Endothelial cell of umbilical vein (primary cell): ENCODE results near the gene RFX1. TPM values are rescaled to one million over a fixed set of nuclear protein-coding genes. Genes with fewer than 3 reads are reported as not detected.

ENCODE experiments used
- BruUV-seq: library from RNA; stranded (reverse); fragments of 400-500 nt; replicated peaks from 2 replicates; lab custom pipeline; 2021; lab: Mats Ljungman, UMichigan
- CTCF ChIA-PET: fragments of 300-600, 350-600 bp; sonication (Branson Sonifier 250); formaldehyde crosslinking; loops from one replicate; lab custom pipeline; 2021; ENCODE audit warnings: antibody characterized with exemption, inconsistent platforms; lab: Charles Lee
- POLR2A ChIA-PET: fragments of 300-600, 350-600 bp; sonication (Branson Sonifier 250); formaldehyde crosslinking; loops from one replicate; lab custom pipeline; 2021; ENCODE audit warnings: antibody characterized with exemption, inconsistent platforms; lab: Charles Lee
- DNase-seq: peaks from one replicate; pipeline ENCODE4 v3.0.0-alpha.2; 2011; ENCODE audit warnings: low read depth, low spot score
- FAIRE-seq: peaks from 2 replicates; lab custom pipeline; 2011; peaks lifted over from hg19 to GRCh38; lab: Jason Lieb, UNC
- H2AFZ ChIP-seq: 2 replicates; pipeline ENCODE4 v1.6.0; 2012; ENCODE audit warnings: low read depth, low read length, control low read depth, inconsistent platforms
- H3K27ac ChIP-seq: 2 replicates; pipeline ENCODE4 v1.5.1; 2011; ENCODE audit warnings: low read depth, mild to moderate bottlenecking, control low read depth, low read length, moderate library complexity; ENCODE audit not compliant: insufficient read depth
- H3K27me3 ChIP-seq, 2 experiments: 2 replicates each; pipeline versions ENCODE4 v1.6.0 to v1.6.1; 2011; ENCODE audit warnings: low read length in 2 of 2, mixed read lengths in 1 of 2; ENCODE audit not compliant: control insufficient read depth in 2 of 2, insufficient read depth in 2 of 2
- H3K36me3 ChIP-seq, 2 experiments: 2 replicates in 1 of 2; 3 replicates in 1 of 2; pipeline ENCODE4 v1.5.1; 2011; ENCODE audit warnings: low read length in 2 of 2, mild to moderate bottlenecking in 1 of 2, moderate library complexity in 1 of 2; ENCODE audit not compliant: control insufficient read depth in 2 of 2, insufficient read depth in 2 of 2; ENCODE audit errors: extremely low read depth in 1 of 2
- H3K4me1 ChIP-seq: 3 replicates; pipeline ENCODE4 v1.5.1; 2011; ENCODE audit warnings: mild to moderate bottlenecking, low read length; ENCODE audit not compliant: control insufficient read depth, insufficient read depth; ENCODE audit errors: extremely low read depth
- H3K4me2 ChIP-seq: 2 replicates; pipeline ENCODE4 v1.6.1; 2011; ENCODE audit warnings: low read length, control low read depth, mixed read lengths; ENCODE audit not compliant: insufficient read depth
- H3K4me3 ChIP-seq, 3 experiments: fragments of 200-600 bp in 1 of 3; sonication (generic), shearing (Covaris generic) in 1 of 3; replicated peaks in 1 of 3; 2 replicates each; pipeline ENCODE4 v1.5.1; 2011 to 2016; ENCODE audit warnings: control low read depth in 3 of 3, low read length in 3 of 3, mild to moderate bottlenecking in 2 of 3, inconsistent platforms in 1 of 3, low read depth in 1 of 3, moderate library complexity in 1 of 3; ENCODE audit not compliant: insufficient read depth in 1 of 3
- H3K79me2 ChIP-seq: 2 replicates; pipeline ENCODE4 v1.6.0; 2012; ENCODE audit warnings: low read length, inconsistent platforms; ENCODE audit not compliant: control insufficient read depth, insufficient read depth
- H3K9ac ChIP-seq: replicated peaks from 2 replicates; pipeline ENCODE3; 2011; ENCODE audit warnings: low read length, control low read depth; ENCODE audit not compliant: insufficient read depth; ENCODE audit errors: extremely low read depth
- H3K9me1 ChIP-seq: replicated peaks from 3 replicates; pipeline ENCODE4 v1.6.0; 2011; ENCODE audit warnings: mild to moderate bottlenecking, low read length; ENCODE audit not compliant: control insufficient read depth, insufficient read depth; ENCODE audit errors: extremely low read depth
- H3K9me3 ChIP-seq: replicated peaks from 2 replicates; pipeline ENCODE4 v1.5.1; 2012; ENCODE audit warnings: low read length, inconsistent platforms; ENCODE audit not compliant: control insufficient read depth, insufficient read depth
- H4K20me1 ChIP-seq: replicated peaks from 2 replicates; pipeline ENCODE3; 2011; ENCODE audit warnings: mild to moderate bottlenecking, low read length; ENCODE audit not compliant: control insufficient read depth, insufficient read depth; ENCODE audit errors: extremely low read depth
- CTCF ChIP-seq, 2 donors: IDR thresholded peaks; 1 replicate in 1 of 2; 2 replicates in 1 of 2; pipeline ENCODE4 v1.5.1; 2011; ENCODE audit warnings: low read length in 2 of 2, mild to moderate bottlenecking in 2 of 2, moderate library complexity in 2 of 2, control low read depth in 1 of 2, inconsistent platforms in 1 of 2, low read depth in 1 of 2; ENCODE audit not compliant: insufficient read depth in 1 of 2; ENCODE audit errors: extremely low read depth in 1 of 2
- EZH2 ChIP-seq: IDR thresholded peaks from 2 replicates; pipeline ENCODE4 v1.6.1; 2012; ENCODE audit warnings: borderline replicate concordance, low read depth, mild to moderate bottlenecking, moderate library complexity, low read length, inconsistent platforms; ENCODE audit not compliant: severe bottlenecking
- FOS ChIP-seq: IDR thresholded peaks from 2 replicates; pipeline ENCODE4 v1.6.1; 2011; ENCODE audit warnings: mild to moderate bottlenecking, low read length, moderate library complexity, borderline replicate concordance; ENCODE audit not compliant: insufficient read depth
- GATA2 ChIP-seq: IDR thresholded peaks from 2 replicates; pipeline ENCODE4 v1.7.0; 2011; ENCODE audit warnings: low read depth, mild to moderate bottlenecking, moderate library complexity, mixed read lengths, low read length; ENCODE audit not compliant: insufficient read length, insufficient read depth
- JUN ChIP-seq: IDR thresholded peaks from 2 replicates; pipeline ENCODE4 v1.6.1; 2011; ENCODE audit warnings: borderline replicate concordance, low read depth; ENCODE audit not compliant: insufficient read length, insufficient read depth
- MYC ChIP-seq: IDR thresholded peaks from one replicate; pipeline ENCODE4 v1.6.1; 2011; ENCODE audit warnings: mild to moderate bottlenecking, low read depth, low read length
- POLR2A ChIP-seq: IDR thresholded peaks from 2 replicates; pipeline ENCODE4 v1.6.1; 2012; ENCODE audit warnings: low read depth, mild to moderate bottlenecking, control low read depth, low read length
- POLR2AphosphoS5 ChIP-seq: IDR thresholded peaks from 2 replicates; pipeline ENCODE4 v1.6.1; 2012; ENCODE audit warnings: low read depth, mild to moderate bottlenecking, control low read depth, low read length, moderate library complexity; ENCODE audit not compliant: insufficient read depth
- dilution Hi-C: fragments of 300-500 bp; cut with MboI; formaldehyde crosslinking; loops from one replicate; pipeline ENCODE4 v1.15.0; 2019; ENCODE audit warnings: low sequenced_read_pairs; ENCODE audit not compliant: extremely low pct_ligation_motif_present
- intact Hi-C: fragments of 100-400 bp; cut with micrococcal nuclease; formaldehyde crosslinking; loops from one replicate; pipeline ENCODE4 v1.10.0; 2022
- polyA plus RNA-seq, 4 experiments: library from polyadenylated mRNA; depleted of rRNA in 3 of 4; stranded (reverse) in 3 of 4; unstranded in 1 of 4; fragments of >200 nt; gene quantifications; 2 replicates each; pipeline versions ENCODE4 v1.2.1 to v1.2.3, GENCODE V29; 2011 to 2012; ENCODE audit warnings: missing spikeins in 1 of 4
- total RNA-seq: library from RNA; stranded (reverse); gene quantifications from 2 replicates; pipeline ENCODE4 v1.2.3, GENCODE V29; 2021
- TF ChIP-seq, protein P1 (sequence below): IDR thresholded peaks from 2 replicates; pipeline ENCODE4 v1.6.1; 2011; ENCODE audit not compliant: insufficient read depth, insufficient read length

The RFX1 gene
- total and polyA plus RNA-seq, 2 donors (not counting 3 experiments of a cell fraction or from before 2014, with no cell fraction given): 2.3 to 14.7 TPM

DNA sequence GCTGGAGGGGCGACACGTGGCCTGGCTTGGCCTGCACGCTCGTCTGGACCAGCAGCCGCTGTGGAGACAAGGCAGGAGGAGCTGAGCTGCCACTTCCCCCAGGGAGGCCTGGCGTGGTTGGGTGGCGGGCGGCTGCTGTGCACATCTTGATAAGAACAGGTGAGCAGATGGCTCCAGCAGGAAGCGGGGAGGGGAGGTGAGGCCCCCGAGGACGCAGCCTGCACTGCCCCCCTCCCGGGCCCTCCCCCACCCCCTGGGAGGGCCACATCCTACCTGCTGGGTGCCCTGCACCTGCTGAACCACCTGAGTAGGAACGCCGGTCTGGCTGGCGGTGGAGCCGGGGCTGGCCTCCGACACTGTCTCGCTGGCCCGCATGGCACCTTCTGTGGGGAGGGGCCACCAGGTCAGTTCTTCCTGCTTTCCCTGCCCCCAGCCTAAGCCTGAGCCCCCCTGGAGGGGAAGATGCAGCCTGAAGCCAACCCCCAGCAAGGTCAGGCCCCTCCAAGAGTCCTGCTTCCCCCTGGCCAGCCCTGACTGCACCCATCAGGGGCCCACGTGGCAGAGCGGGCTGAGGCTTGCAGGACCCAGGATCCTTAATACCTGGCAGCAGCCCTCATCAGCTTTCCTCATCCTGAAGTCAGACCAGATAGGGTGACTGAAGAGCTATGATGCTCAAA, 22.8 kb downstream of the RFX1 start:
- ChIA-PET POLR2A (no interaction called here), CTCF (no interaction called here)
- Histone ChIP-seq H3K79me2 (no peaks in the 10 kb centered on the region), H3K9me1 (no peaks in the 10 kb centered on the region), H3K9ac (no peak overlapping the region), H3K4me1 (peaks cover 31% of the 10 kb centered on the region), H3K4me3 (no peak overlapping the region), H3K36me3 (peaks cover 0 to 2% of the 10 kb centered on the region in 2 experiments), H3K9me3 (no peaks in the 10 kb centered on the region), H3K27ac (no peak overlapping the region), H4K20me1 (no peaks in the 10 kb centered on the region), H3K27me3 (no peaks in the 10 kb centered on the region), H2AFZ (no peak overlapping the region), H3K4me2 (no peak overlapping the region)
- BruUV-seq: no TSS peak
- intact Hi-C loops: no loop called here
- FAIRE-seq (no peak), DNase-seq (no peak)
- dilution Hi-C loops: no loop called here
- TF ChIP-seq MYC: no peak
- no peak for TF ChIP-seq CTCF (IDR thresholded peaks at IDR 0.05; ENCODE audit: extremely low read depth in 1 of 2, insufficient read depth in 1 of 2, low read depth in 1 of 2, low read length in 2 of 2)
- TF ChIP-seq JUN: no peak
- TF ChIP-seq EZH2: no peak
- no peak for TF ChIP-seq POLR2A
- no peak for TF ChIP-seq GATA2
- no peak for TF ChIP-seq POLR2AphosphoS5
- no peak for TF ChIP-seq FOS
- TF ChIP-seq, protein P1, sequence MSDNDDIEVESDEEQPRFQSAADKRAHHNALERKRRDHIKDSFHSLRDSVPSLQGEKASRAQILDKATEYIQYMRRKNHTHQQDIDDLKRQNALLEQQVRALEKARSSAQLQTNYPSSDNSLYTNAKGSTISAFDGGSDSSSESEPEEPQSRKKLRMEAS: no peak
